Neural progenitor cell (in vitro differentiated cells): Measurements from ENCODE around the gene RXRA. TPM values are rescaled to one million over a fixed set of nuclear protein-coding genes. Genes with fewer than 3 reads are reported as not detected.
A peak's percentile ranks its signal among the peaks of the same experiment; 100 is the strongest.

Source experiments
- DNase-seq: peaks from one replicate; pipeline ENCODE4 v3.0.0-alpha.2; 2016; ENCODE audit warnings: low spot score
- H2AFZ ChIP-seq: fragments of 200-600 bp; sonication (generic); replicated peaks from 2 replicates; pipeline ENCODE4 v1.6.1; 2016; ENCODE audit warnings: antibody characterized with exemption
- H3F3A ChIP-seq: fragments of 200-600 bp; sonication (generic); 2 replicates; pipeline ENCODE4 v1.6.1; 2016; ENCODE audit warnings: antibody characterized with exemption, low read depth
- H3K27ac ChIP-seq: fragments of 200-600 bp; sonication (generic); 2 replicates; pipeline ENCODE4 v1.5.1; 2016; ENCODE audit warnings: mild to moderate bottlenecking
- H3K27me3 ChIP-seq: fragments of 200-600 bp; sonication (generic); 2 replicates; pipeline ENCODE4 v1.6.1; 2016; ENCODE audit warnings: mild to moderate bottlenecking, moderate library complexity
- H3K36me3 ChIP-seq: fragments of 200-600 bp; sonication (generic); 2 replicates; pipeline ENCODE4 v1.5.1; 2016
- H3K4me1 ChIP-seq: fragments of 200-600 bp; sonication (generic); 2 replicates; pipeline ENCODE4 v1.6.1; 2016; ENCODE audit warnings: mixed run types
- H3K4me2 ChIP-seq: fragments of 200-600 bp; sonication (generic); 2 replicates; pipeline ENCODE4 v1.6.1; 2016
- H3K4me3 ChIP-seq: fragments of 200-600 bp; sonication (generic); 2 replicates; pipeline ENCODE4 v1.5.1; 2016
- H3K79me2 ChIP-seq: fragments of 200-600 bp; sonication (generic); 2 replicates; pipeline ENCODE4 v1.6.1; 2016; ENCODE audit warnings: low read depth
- H3K9ac ChIP-seq: fragments of 200-600 bp; sonication (generic); 2 replicates; pipeline ENCODE4 v1.6.1; 2016
- H3K9me3 ChIP-seq: fragments of 200-600 bp; sonication (generic); 2 replicates; pipeline ENCODE4 v1.5.1; 2016; ENCODE audit warnings: low read depth
- H4K20me1 ChIP-seq: fragments of 200-600 bp; sonication (generic); 2 replicates; pipeline ENCODE4 v1.6.1; 2016; ENCODE audit warnings: low read depth
- H3K27ac Mint-ChIP-seq: 3 replicates; pipeline ENCODE4 v1.8.0; 2021; ENCODE audit warnings: mixed read lengths
- H3K27me3 Mint-ChIP-seq: 2 replicates; pipeline ENCODE4 v1.8.0; 2022; ENCODE audit warnings: low read depth, mild to moderate bottlenecking, inconsistent platforms, moderate library complexity, mixed read lengths; ENCODE audit not compliant: insufficient read depth
- H3K36me3 Mint-ChIP-seq: 3 replicates; pipeline ENCODE4 v1.8.0; 2021; ENCODE audit warnings: mixed read lengths
- H3K4me1 Mint-ChIP-seq: 3 replicates; pipeline ENCODE4 v1.8.0; 2021; ENCODE audit warnings: mixed read lengths
- H3K4me3 Mint-ChIP-seq: 3 replicates; pipeline ENCODE4 v1.8.0; 2021; ENCODE audit warnings: mild to moderate bottlenecking, moderate library complexity, mixed read lengths
- H3K9me3 Mint-ChIP-seq: 3 replicates; pipeline ENCODE4 v1.8.0; 2020; ENCODE audit warnings: mixed read lengths
- CTCF ChIP-seq: fragments of 200-600 bp; sonication (generic); IDR thresholded peaks from 2 replicates; pipeline ENCODE4 v1.5.1; 2017; ENCODE audit warnings: antibody characterized with exemption, mild to moderate bottlenecking
- EZH2 ChIP-seq: fragments of 200-600 bp; sonication (generic); IDR thresholded peaks from 2 replicates; pipeline ENCODE4 v1.6.1; 2017; ENCODE audit warnings: antibody characterized with exemption, mild to moderate bottlenecking, moderate library complexity
- EZH2phosphoT487 ChIP-seq: fragments of 200-600 bp; sonication (generic); IDR thresholded peaks from 2 replicates; pipeline ENCODE4 v1.6.1; 2017; ENCODE audit warnings: antibody characterized with exemption
- total RNA-seq: library from RNA; depleted of rRNA; stranded (reverse); fragments of >200 nt; gene quantifications from 2 replicates; pipeline ENCODE4 v1.2.3, GENCODE V29; 2015; ENCODE audit warnings: low replicate concordance

Gene RXRA
- total RNA-seq, 1 donor from 2014 or later, result 11.6 TPM

GRCh38 chr9:134386951-134387831, 60.9 kb downstream of the RXRA start:
- Histone ChIP-seq H3K4me3 (no peak overlapping the region), H3K4me2 (no peak overlapping the region), H3K9ac (no peak overlapping the region), H3K36me3 (no peaks in the 10 kb centered on the region), H3K79me2 (peaks cover 80% of the 10 kb centered on the region), H2AFZ (no peak overlapping the region), H4K20me1 (peaks cover 100% of the 10 kb centered on the region), H3K9me3 (no peaks in the 10 kb centered on the region), H3F3A (no peaks in the 10 kb centered on the region), H3K4me1 (peaks cover 12% of the 10 kb centered on the region), H3K27ac (no peak overlapping the region), H3K27me3 (no peaks in the 10 kb centered on the region)
- no peak for DNase-seq
- Mint-ChIP-seq H3K4me3 (no peak overlapping the region), H3K4me1 (peaks cover 23% of the 10 kb centered on the region), H3K27ac (no peak overlapping the region), H3K27me3 (no peaks in the 10 kb centered on the region), H3K9me3 (no peaks in the 10 kb centered on the region), H3K36me3 (no peaks in the 10 kb centered on the region)
- TF ChIP-seq EZH2, result no peak
- no peak for TF ChIP-seq EZH2phosphoT487
- no peak for TF ChIP-seq CTCF

DNA sequence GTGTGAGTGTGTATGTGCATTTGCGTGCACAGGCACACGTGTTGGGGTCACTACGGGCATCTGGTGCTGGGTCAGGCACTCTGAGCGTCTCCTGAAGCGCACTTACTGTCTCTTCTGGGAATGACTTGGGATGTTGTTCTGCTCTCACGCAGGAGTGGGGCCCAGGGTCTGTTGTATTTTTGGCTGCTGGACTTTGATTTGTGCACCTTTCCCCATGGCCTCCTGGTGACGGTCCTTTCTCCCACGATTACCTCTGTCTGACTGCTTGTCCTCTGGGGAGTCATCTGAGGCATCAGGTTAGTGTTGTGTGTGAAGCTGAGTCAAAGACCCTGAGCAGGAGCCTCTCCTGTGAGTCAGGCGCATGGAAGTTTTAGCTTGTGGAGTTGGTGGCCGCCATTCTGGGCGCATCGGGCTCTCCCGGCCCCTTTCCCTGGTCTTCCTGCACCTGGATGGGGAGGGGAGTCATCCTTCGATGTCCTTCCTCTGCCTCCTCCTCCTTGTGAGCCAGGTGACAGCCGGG, 62.1 kb downstream of the RXRA start:
- no peak for TF ChIP-seq EZH2
- TF ChIP-seq EZH2phosphoT487, result no peak
- no peak overlapping the region for H2AFZ ChIP-seq
- no peaks in the 10 kb centered on the region for H3K27me3 ChIP-seq
- Mint-ChIP-seq H3K4me1 (peaks cover 21% of the 10 kb centered on the region), H3K4me3 (no peak overlapping the region), H3K36me3 (no peaks in the 10 kb centered on the region), H3K9me3 (no peaks in the 10 kb centered on the region), H3K27me3 (peaks cover 1% of the 10 kb centered on the region), H3K27ac (peak overlapping the region; percentile 76)
- peaks cover 12% of the 10 kb centered on the region for H3K4me1 ChIP-seq
- H4K20me1 ChIP-seq, result peaks cover 93% of the 10 kb centered on the region
- H3K4me2 ChIP-seq, result no peak overlapping the region
- no peaks in the 10 kb centered on the region for H3K9me3 ChIP-seq
- no peaks in the 10 kb centered on the region for H3F3A ChIP-seq
- H3K9ac ChIP-seq, result no peak overlapping the region
- H3K36me3 ChIP-seq, result no peaks in the 10 kb centered on the region
- H3K27ac ChIP-seq, result no peak overlapping the region
- H3K4me3 ChIP-seq, result no peak overlapping the region
- H3K79me2 ChIP-seq, result peaks cover 77% of the 10 kb centered on the region
- DNase-seq, result no peak

GRCh38 chr9:134388976-134389375, 62.7 kb downstream of the RXRA start:
- H3K4me2 ChIP-seq, result no peak overlapping the region
- H3K4me3 ChIP-seq, result no peak overlapping the region
- Mint-ChIP-seq H3K4me1 (peaks cover 20% of the 10 kb centered on the region), H3K9me3 (no peaks in the 10 kb centered on the region), H3K36me3 (no peaks in the 10 kb centered on the region), H3K27me3 (peaks cover 4% of the 10 kb centered on the region), H3K27ac (no peak overlapping the region), H3K4me3 (no peak overlapping the region)
- no peaks in the 10 kb centered on the region for H3K36me3 ChIP-seq
- H3K9me3 ChIP-seq, result no peaks in the 10 kb centered on the region
- TF ChIP-seq EZH2phosphoT487, result no peak
- TF ChIP-seq EZH2, result no peak
- TF ChIP-seq CTCF, result no peak
- H3K79me2 ChIP-seq, result peaks cover 79% of the 10 kb centered on the region
- H4K20me1 ChIP-seq, result peaks cover 87% of the 10 kb centered on the region
- H2AFZ ChIP-seq, result no peak overlapping the region
- H3K27ac ChIP-seq, result no peak overlapping the region
- H3K9ac ChIP-seq, result no peak overlapping the region
- H3K4me1 ChIP-seq, result peaks cover 12% of the 10 kb centered on the region
- no peak for DNase-seq
- H3K27me3 ChIP-seq, result no peaks in the 10 kb centered on the region
- no peaks in the 10 kb centered on the region for H3F3A ChIP-seq

DNA sequence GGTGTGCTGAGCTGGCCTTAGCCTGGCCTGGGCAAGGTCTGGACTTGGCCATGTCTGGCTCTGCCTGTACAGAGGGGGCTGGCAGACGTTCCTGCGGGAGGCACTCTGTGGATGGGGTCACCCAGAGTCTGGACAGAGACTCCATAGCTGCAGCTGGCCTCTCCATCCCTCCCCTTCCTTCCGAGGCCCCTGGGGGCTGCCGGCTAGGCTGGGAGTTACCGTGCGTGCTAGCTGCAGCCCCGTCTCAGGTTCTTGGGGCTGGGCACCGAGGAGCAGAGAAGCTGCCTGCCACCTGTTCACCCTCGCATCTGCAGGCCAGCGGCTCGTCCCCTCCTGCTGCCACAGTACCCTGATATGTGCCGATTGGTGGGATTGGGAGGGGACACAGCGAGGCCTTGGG, 63.4 kb downstream of the RXRA start:
- Histone ChIP-seq H3K79me2 (peaks cover 79% of the 10 kb centered on the region), H3K9ac (no peak overlapping the region), H3K27ac (no peak overlapping the region), H4K20me1 (peaks cover 80% of the 10 kb centered on the region), H2AFZ (no peak overlapping the region), H3K4me1 (peaks cover 10% of the 10 kb centered on the region), H3K4me3 (no peak overlapping the region), H3K36me3 (no peaks in the 10 kb centered on the region), H3K27me3 (no peaks in the 10 kb centered on the region), H3F3A (no peaks in the 10 kb centered on the region), H3K9me3 (no peaks in the 10 kb centered on the region), H3K4me2 (no peak overlapping the region)
- no peaks in the 10 kb centered on the region for H3K36me3 Mint-ChIP-seq
- TF ChIP-seq EZH2phosphoT487, result no peak
- no peak for TF ChIP-seq EZH2
- TF ChIP-seq CTCF, result no peak
- DNase-seq, result no peak
- no peak overlapping the region for H3K27ac Mint-ChIP-seq
- no peak overlapping the region for H3K4me3 Mint-ChIP-seq
- peaks cover 16% of the 10 kb centered on the region for H3K4me1 Mint-ChIP-seq
- peaks cover 4% of the 10 kb centered on the region for H3K27me3 Mint-ChIP-seq
- no peaks in the 10 kb centered on the region for H3K9me3 Mint-ChIP-seq
